Transverse colon (tissue), 4 donors: ENCODE results near the gene TTR. TPM values are rescaled to one million over a fixed set of nuclear protein-coding genes. Genes with fewer than 3 reads are reported as not detected.

Source experiments
- DNase-seq: peaks from one replicate; pipeline ENCODE4 v3.0.0-alpha.2; 2019
- H3K27ac ChIP-seq, 4 donors: fragments of 200-600 bp; sonication (generic); 2 replicates each; pipeline ENCODE4 v1.5.1; 2016 to 2018; ENCODE audit warnings: inconsistent platforms in 4 of 4
- H3K27me3 ChIP-seq: fragments of 200-600 bp; sonication (generic); 2 replicates; pipeline ENCODE4 v1.5.1; 2017; ENCODE audit warnings: inconsistent platforms
- H3K36me3 ChIP-seq, 4 donors: fragments of 200-600 bp; sonication (generic); 2 replicates each; pipeline ENCODE4 v1.5.1; 2017 to 2019; ENCODE audit warnings: inconsistent platforms in 4 of 4
- H3K4me1 ChIP-seq, 4 donors: fragments of 200-600 bp; sonication (generic); 2 replicates each; pipeline ENCODE4 v1.5.1; 2017 to 2020; ENCODE audit warnings: inconsistent platforms in 4 of 4
- H3K4me3 ChIP-seq, 4 donors: fragments of 200-600 bp; sonication (generic); 1 replicate in 1 of 4; 2 replicates in 3 of 4; pipeline versions ENCODE4 v1.5.1 to v1.6.1; 2017 to 2019; ENCODE audit warnings: inconsistent platforms in 4 of 4
- H3K9me3 ChIP-seq, 2 donors: fragments of 200-600 bp; sonication (generic); 2 replicates each; pipeline ENCODE4 v1.5.1; 2017 to 2019; ENCODE audit warnings: inconsistent platforms in 2 of 2
- EP300 ChIP-seq: sonication (generic); formaldehyde crosslinking; IDR thresholded peaks from one replicate; pipeline ENCODE4 v1.6.1; 2017; ENCODE audit warnings: antibody characterized with exemption, low read depth
- POLR2A ChIP-seq: fragments of 450-650 bp; IDR thresholded peaks from one replicate; pipeline ENCODE4 v1.6.1; 2016; ENCODE audit warnings: antibody characterized with exemption, mild to moderate bottlenecking, moderate library complexity
- POLR2AphosphoS5 ChIP-seq, 3 donors: sonication (generic); formaldehyde crosslinking; IDR thresholded peaks; one replicate each; pipeline ENCODE4 v1.6.1; 2016; ENCODE audit warnings: antibody characterized with exemption in 3 of 3
- WGBS, 2 donors: methylation state at CpG; one replicate each; pipeline ENCODE4 v1.1.5; 2018; ENCODE audit warnings: low coverage in 1 of 2; 5-methylcytosine and 5-hydroxymethylcytosine counted together
- in situ Hi-C, 4 donors: fragments of 200-750 bp; cut with MboI; loops; one replicate each; pipeline versions ENCODE4 v1.15.0 to v1.15.1; 2017; ENCODE audit warnings: low sequenced_read_pairs in 3 of 4, low pct_ligation_motif_present in 1 of 4, low pct_unique_long_range_greater_than_20kb in 1 of 4
- intact Hi-C: fragments of 100-400 bp; cut with DNase I; formaldehyde crosslinking; loops from one replicate; pipeline ENCODE4 v1.15.1; 2023; ENCODE audit warnings: low total_unique reads
- total RNA-seq, 4 donors: library from RNA; depleted of rRNA; stranded (reverse); fragments of >200 nt; gene quantifications; one replicate each; pipeline ENCODE4 v1.1.0, GENCODE V29; 2016
- TF ChIP-seq, protein P1 (sequence below), 5 experiments: fragments of 200-600 bp in 3 of 5; fragments of 450-650 bp in 2 of 5; sonication (generic) in 3 of 5; IDR thresholded peaks; 1 replicate in 2 of 5; 2 replicates in 3 of 5; pipeline ENCODE4 v1.5.1; 2016 to 2017; ENCODE audit warnings: antibody characterized with exemption in 5 of 5, inconsistent platforms in 3 of 5, mild to moderate bottlenecking in 2 of 5, moderate library complexity in 1 of 5

Gene TTR
- total RNA-seq, 4 donors from 2014 or later = 0.41 TPM; not detected in 3

DNA sequence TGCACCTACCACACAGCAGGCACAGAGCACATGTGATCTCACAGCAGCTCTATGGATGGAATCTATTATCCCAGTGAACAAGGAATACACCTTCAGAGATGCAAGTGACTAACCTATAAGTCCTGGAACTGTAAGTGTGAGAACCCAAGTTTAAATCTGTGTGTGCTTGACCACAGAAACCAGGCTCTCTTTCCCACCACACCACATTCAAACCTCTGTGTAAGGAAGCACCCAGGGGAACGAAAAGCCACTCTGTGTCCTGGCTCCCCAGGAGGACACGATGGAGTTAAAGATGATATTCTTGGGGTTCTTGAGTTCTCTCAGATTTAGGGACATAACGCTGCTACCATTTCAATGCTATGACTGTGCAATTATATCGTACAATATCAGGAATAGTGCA is 38.9 kb downstream of the TTR start:
- no peaks in the 10 kb centered on the region for H3K9me3 ChIP-seq
- in situ Hi-C loops = no loop called here
- no peaks in the 10 kb centered on the region for H3K27me3 ChIP-seq
- TF ChIP-seq POLR2AphosphoS5 (IDR thresholded peaks at IDR 0.05) (no peak), POLR2A (no peak), EP300 (no peak)
- TF ChIP-seq, protein P1, sequence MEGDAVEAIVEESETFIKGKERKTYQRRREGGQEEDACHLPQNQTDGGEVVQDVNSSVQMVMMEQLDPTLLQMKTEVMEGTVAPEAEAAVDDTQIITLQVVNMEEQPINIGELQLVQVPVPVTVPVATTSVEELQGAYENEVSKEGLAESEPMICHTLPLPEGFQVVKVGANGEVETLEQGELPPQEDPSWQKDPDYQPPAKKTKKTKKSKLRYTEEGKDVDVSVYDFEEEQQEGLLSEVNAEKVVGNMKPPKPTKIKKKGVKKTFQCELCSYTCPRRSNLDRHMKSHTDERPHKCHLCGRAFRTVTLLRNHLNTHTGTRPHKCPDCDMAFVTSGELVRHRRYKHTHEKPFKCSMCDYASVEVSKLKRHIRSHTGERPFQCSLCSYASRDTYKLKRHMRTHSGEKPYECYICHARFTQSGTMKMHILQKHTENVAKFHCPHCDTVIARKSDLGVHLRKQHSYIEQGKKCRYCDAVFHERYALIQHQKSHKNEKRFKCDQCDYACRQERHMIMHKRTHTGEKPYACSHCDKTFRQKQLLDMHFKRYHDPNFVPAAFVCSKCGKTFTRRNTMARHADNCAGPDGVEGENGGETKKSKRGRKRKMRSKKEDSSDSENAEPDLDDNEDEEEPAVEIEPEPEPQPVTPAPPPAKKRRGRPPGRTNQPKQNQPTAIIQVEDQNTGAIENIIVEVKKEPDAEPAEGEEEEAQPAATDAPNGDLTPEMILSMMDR (IDR thresholded peaks at IDR 0.05) = no peak
- DNase-seq = no peak
- 96 to 100% methylated on average over 4 of the region's 4 CpGs for WGBS, 2 donors
- no peaks in the 10 kb centered on the region for H3K36me3 ChIP-seq
- H3K4me3 ChIP-seq = no peak overlapping the region
- H3K4me1 ChIP-seq = no peaks in the 10 kb centered on the region
- no peak overlapping the region for H3K27ac ChIP-seq
- intact Hi-C loops = no loop called here

GRCh38 chr18:31631526-31631925 is 39.8 kb downstream of the TTR start:
- Histone ChIP-seq H3K36me3 (no peaks in the 10 kb centered on the region), H3K9me3 (no peaks in the 10 kb centered on the region), H3K4me1 (no peaks in the 10 kb centered on the region), H3K4me3 (no peak overlapping the region), H3K27ac (no peak overlapping the region), H3K27me3 (no peaks in the 10 kb centered on the region)
- in situ Hi-C loops = no loop called here
- intact Hi-C loops = no loop called here
- TF ChIP-seq POLR2A (no peak), EP300 (no peak), POLR2AphosphoS5 (IDR thresholded peaks at IDR 0.05) (no peak)
- TF ChIP-seq, protein P1 (IDR thresholded peaks at IDR 0.05) = no peak
- DNase-seq = no peak
- 96 to 100% methylated on average over 1 of the region's 1 CpG for WGBS, 2 donors

DNA sequence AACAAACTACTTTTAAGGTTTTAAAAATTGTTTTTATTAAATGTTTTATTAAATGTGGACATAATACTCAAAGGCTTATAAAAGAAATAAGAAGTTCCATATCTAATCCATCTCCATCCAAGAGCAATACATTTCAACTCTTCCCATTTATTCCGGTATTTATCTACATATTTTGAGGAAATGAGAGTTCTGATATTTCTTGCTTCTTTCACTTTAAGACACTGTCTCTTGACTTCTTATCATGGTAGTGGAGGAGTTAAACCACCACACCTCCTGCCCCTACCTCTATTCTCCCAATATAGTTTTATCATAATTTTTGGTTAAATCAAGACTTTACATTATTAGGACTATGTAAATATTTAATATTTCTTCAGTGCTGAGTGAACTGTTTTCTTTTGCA is 40.7 kb downstream of the TTR start:
- H3K9me3 ChIP-seq = no peaks in the 10 kb centered on the region
- in situ Hi-C loops = no loop called here
- H3K27me3 ChIP-seq = no peaks in the 10 kb centered on the region
- no peak overlapping the region for H3K27ac ChIP-seq
- H3K4me1 ChIP-seq = no peaks in the 10 kb centered on the region
- no peak for TF ChIP-seq EP300
- TF ChIP-seq, protein P1 (IDR thresholded peaks at IDR 0.05) = no peak
- TF ChIP-seq POLR2A = no peak
- no peak for TF ChIP-seq POLR2AphosphoS5 (IDR thresholded peaks at IDR 0.05)
- DNase-seq = no peak
- 83 to 90% methylated on average over 1 of the region's 1 CpG for WGBS, 2 donors
- intact Hi-C loops = loop anchor here (2.0 kb wide), 1 partner anchor 74 kb away; no protein-coding TSS in a partner anchor
- no peak overlapping the region for H3K4me3 ChIP-seq
- H3K36me3 ChIP-seq = no peaks in the 10 kb centered on the region

GRCh38 chr18:31633392-31634330 is 42.0 kb downstream of the TTR start:
- H3K27ac ChIP-seq = no peak overlapping the region
- DNase-seq = no peak
- intact Hi-C loops (loop anchor here (2.0 kb wide), 1 partner anchor 73 kb away; no protein-coding TSS in a partner anchor), in situ Hi-C loops (no loop called here)
- H3K4me1 ChIP-seq = no peaks in the 10 kb centered on the region
- H3K9me3 ChIP-seq = no peaks in the 10 kb centered on the region
- no peaks in the 10 kb centered on the region for H3K36me3 ChIP-seq
- WGBS, 2 donors = 49 to 80% methylated on average over 8 to 10 of the region's 10 CpGs
- no peak overlapping the region for H3K4me3 ChIP-seq
- no peaks in the 10 kb centered on the region for H3K27me3 ChIP-seq
- TF ChIP-seq POLR2AphosphoS5 (IDR thresholded peaks at IDR 0.05) (no peak), EP300 (no peak), POLR2A (no peak)
- TF ChIP-seq, protein P1 (IDR thresholded peaks at IDR 0.05) = no peak
